Ramos (cell line): ENCODE data around the gene USP1.

Experiments
- in situ Hi-C: fragments of 300-500 bp; cut with MboI; formaldehyde crosslinking; loops from one replicate; pipeline ENCODE4 v1.14.3; 2022; ENCODE audit warnings: low sequenced_read_pairs; ENCODE audit not compliant: unreplicated experiment

Gene USP1

DNA sequence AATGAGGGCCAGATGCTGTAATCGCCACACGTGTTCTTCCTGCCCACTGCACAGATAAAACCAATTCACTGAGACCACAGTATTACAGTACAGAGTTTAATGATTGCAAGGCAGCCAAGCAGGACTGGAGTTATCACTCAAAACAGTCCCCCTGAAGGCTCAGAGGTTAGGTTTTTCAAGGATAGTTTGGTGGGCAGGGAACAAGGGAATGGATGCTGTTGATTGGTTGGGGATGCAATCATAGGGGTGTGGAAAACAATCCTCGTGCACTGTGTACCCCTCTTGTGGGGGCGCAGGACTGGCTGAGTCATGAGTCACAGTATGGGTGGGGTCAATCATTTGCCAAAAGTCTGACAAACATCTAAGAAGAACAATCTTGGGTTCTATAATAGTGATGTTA lies 12.4 kb upstream of the USP1 start:
- in situ Hi-C loops = no loop called here

DNA sequence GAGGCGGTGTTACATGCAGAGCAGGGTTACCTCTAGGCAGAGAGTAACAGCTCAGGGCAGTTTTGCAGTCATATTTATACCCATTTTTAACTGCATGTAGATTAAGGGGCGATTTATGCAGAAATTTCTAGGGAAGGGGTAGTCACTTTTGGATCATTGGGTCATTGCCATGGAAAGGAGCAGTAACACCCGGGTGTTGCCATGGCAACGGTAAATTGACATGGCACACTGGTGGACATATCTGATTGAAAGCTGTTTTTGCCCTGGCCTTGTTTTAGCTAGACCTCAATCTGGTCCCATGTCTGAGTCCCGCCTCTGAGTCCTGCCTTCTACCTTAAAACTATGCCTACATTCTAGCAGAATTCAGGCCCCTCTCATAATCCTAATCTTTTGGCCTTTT lies 11.8 kb upstream of the USP1 start:
- in situ Hi-C loops = no loop called here

DNA sequence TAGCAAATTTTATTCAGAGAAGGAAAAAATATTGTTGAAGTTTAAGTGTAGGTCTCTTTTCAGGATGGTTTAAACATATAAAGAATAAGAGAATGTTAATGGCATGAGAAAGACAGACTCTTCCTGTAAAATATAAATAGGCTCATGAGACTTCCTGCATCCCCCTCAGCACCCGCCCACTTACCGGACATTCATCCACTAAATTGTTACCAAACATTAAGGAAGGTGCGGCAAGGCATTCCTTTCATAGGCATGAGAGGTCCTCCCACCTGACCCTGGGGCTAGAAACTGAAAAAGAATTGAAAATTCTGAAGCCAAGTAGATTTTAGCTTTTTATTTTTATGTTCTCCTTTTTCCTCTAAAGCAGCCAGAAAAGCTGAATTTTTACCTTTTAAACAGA lies 10.6 kb upstream of the USP1 start:
- in situ Hi-C loops = no loop called here

DNA sequence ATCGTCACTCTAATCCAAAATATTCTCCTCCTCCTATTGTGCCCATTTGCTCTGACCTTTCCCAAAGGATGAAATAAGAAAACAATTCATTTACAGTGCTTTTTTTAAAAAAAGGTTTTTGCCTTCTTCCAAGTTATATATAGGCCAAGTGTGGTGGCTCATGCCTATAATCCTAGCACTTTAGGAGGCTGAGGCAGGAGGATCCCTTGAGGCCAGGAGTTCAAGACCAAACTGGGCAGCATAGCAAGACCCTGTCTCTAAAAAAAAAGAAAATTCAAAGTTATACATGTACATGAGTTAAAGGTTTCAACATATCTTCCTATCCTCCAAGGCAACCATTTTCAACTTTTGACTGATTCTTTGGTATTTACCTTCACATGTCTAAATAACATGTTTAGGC lies 10.1 kb upstream of the USP1 start:
- in situ Hi-C loops = no loop called here

DNA sequence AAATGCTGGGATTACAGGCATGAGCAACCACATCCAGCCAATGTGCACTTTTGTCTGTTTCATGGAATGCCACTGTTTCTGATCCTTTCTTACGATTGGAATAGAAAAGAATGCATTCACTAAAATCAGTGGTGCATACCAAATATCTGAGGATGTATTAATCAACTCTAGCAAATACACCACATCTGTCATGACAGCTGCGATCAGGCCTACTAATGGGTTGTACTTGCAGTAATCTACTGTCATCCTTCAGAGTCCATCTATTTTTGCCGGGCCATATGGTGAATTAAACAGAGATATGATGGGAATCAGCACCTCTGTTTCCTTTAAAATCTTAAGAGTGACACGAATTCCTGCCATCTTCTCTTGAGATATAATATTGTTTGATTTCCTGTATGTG lies 8.5 kb upstream of the USP1 start:
- in situ Hi-C loops = no loop called here

DNA sequence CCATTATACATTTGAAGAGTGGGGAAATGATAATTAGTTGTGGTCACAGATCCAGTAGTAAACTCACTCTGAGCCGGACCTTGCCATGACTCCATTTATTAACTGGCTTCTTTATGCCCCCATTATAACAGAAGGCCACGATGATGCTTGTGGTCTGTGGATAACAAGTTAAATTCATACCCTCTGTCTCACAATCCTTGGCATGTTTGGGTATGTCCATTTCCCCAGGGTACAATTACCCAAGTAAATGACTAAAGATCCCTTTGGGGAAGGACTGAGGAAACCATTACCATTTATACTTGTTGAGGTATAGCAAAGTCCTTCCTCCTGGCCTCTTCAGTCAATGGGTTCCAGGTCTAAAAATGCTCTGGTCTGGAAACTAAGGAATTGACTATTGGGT lies 7.3 kb upstream of the USP1 start:
- in situ Hi-C loops = no loop called here

DNA sequence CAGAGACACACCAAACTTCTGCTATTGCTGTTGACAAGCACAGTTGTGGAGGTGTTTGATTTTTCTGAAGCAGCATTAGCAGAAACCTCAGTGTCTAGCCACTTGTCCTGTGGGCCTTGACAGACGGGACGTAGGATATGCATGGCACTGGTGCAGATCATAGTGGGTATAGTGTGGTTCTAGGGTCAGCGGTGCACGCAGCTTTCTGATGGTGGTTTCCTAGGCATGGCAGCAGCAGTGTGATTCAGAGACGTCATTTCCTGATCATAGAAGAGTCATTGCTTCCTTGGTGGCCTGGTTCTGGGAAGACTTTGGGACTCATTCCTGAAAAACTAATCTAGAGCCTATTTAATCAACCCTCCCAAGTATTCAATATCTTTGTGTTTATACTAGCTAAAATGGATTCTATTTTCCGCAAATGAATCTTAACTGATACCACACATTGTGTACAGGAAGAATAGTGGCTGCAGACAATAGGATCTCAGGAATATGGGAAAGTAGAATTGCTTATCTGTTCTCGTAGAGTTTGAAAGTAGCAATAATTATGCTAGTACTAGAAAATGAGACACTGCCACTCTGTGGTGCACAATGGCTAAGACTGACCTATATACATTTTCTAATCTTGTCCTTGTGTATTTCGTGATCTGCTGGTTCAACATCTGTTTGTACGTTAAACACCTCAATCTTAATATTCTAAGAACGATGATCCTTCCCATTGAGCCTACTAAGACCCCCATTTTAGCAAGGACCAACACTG lies 2.8 kb upstream of the USP1 start:
- in situ Hi-C loops = no loop called here

DNA sequence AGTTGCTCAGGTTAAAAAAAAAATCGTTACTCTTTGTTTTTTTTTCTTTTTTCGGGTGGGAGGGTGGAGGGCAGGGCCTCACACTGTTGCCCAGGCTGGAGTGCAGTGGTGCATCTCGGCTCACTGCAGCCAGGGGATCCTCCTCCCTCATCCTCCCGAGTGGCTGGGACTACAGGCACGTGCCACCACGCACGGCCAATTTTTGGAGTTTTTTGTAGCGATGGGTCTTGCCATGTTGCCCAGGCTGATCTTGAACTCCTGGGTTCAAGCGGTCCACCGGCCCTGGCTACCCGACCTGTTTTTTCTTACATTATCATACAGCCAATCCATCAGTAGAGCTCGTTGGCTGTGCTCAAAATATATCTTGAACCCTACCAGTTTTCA lies 2.2 kb upstream of the USP1 start:
- in situ Hi-C loops = no loop called here

DNA sequence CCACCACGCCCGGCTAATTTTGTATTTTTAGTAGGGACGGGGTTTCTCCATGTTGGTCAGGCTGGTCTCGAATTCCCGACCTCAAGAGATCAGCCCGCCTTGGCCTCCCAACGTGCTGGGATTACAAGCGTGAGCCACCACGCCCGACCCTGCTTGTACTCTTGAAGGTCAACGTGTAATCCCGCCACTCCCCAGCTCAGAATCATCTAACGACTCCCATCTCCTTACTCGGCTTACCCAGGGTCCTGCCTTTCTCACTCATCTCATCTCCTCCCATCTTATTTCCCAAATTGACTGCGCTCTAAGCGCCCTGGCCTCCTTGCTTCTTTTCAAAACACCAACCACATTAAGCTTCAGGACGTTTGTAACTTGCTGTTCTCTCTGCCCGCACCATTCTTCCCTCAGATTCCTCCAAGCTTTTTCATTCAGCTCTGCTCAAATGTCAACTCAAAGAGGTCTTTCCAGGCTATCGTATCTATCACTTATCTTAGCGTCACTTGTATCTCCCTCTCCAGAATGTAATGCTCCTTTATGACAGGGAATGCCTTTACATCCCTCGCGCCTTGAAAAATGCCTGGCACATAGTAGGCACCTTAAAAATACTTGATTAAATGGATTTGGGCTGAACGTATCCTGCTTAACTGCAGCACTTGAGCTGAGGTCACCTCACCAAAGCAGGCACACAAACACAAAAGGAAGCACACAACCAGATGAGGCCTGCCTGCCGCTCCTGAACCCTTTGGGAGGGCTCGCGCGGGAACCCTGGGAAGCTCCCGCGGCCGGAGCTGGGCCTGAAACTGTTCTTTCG lies 1.4 kb upstream of the USP1 start:
- in situ Hi-C loops = no loop called here

DNA sequence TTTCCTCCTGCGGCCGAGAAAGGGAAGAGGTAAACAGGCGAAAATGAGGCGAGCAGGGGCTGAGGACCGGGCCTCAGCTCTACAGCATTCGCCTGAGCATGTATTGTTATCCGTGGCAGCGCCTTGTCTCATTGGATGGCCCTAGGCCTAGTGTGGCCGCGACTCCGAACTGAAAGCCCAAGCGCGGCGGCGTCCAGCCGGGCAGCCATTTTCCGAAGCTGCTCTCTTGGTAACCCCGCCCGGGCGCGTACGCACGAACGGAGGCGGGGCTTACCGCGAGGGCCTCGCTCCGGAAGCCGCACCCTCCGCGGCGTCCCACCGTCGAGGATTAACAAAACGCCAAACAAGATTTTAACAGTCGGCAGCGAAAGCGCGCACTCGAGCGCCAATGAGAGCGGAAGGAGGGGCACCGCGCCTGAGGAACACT lies 797 bp upstream of the USP1 start:
- in situ Hi-C loops = no loop called here

DNA sequence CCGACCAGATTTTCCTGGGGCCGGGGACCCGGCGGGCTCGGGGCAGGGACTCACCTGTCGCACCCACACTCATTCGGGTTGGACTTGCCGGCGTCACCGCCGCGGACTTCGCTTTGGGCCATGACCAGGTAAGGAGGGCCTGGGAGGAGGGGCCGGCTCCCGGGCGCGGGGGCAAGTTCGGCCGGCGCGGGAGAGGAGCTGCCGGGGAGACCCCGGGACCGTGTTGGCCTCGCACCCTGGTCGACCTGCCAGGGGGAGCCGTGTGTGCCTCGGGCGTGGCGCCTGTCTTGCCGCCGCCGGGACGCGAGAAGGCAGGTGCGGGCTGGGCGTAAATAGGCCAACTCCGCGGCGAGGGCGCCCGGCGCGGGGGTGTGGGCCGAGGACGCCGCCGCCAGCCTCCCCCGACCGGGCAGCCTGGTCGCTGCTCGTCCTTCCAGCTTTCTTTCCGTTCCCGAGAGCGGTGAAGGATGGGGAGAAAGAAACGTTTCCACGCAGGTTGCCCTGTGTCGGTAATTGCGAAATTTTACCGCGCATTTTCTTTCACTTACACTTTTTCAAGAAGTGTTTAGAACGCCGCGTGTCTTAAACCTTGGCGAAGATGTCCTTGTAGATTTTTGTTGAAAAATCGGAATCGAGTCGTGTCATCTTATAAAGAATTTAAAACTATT lies 558 bp downstream of the USP1 start:
- in situ Hi-C loops = no loop called here

DNA sequence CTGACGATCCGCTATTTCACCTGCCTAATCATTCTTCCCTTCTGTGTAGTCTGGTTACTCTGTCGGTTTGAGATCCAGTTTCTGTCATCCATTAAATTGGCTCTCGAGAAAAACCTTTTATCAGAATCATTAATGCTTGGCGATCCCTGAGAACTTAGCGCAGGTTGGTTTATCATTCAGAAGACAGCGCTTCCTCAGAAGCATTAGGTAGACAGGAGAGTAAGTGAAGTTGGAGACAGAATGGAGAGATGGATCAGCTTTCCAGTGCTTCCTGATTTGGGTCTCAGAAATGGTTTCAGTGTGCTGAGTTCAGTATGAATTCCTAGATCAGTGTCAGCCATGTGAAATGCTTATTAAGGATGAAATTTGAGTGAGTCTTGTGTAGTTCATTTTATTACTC lies 1.3 kb downstream of the USP1 start:
- in situ Hi-C loops = no loop called here

DNA sequence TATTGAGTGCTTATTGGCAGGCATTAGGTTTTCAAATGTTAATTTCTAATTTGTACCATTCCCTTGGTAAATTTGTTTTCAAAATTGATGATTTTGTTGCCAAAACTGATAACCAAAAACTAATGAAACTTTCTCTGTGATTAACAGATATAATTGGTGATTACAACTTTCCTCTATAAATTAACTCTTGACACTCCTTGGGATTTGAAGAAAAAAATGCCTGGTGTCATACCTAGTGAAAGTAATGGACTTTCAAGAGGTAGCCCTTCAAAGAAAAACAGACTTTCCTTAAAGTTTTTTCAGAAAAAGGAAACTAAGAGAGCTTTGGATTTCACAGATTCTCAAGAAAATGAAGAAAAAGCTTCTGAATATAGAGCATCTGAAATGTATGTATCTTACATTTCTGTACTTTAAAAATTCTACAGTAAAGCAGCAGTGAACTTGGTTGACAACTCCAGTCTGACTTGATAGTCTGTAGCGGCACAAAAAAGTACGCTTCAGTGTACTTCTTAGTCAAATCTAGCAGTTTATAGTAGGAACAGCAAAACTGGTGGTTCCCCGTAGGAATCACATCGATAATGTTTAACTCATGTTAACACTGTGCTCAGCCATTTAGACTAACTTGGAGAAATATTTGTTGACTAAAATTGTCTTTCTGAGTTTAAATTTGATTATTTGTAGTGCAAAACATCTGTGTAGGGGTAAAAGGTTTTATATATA lies 3.0 kb downstream of the USP1 start:
- in situ Hi-C loops = no loop called here

DNA sequence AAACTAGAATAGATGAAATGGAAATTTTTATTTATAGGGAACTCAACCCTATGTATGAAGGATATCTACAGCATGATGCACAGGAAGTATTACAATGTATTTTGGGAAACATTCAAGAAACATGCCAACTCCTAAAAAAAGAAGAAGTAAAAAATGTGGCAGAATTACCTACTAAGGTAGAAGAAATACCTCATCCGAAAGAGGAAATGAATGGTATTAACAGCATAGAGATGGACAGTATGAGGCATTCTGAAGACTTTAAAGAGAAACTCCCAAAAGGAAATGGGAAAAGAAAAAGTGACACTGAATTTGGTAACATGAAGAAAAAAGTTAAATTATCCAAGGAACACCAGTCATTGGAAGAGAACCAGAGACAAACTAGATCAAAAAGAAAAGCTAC lies 7.9 kb downstream of the USP1 start:
- in situ Hi-C loops = no loop called here

DNA sequence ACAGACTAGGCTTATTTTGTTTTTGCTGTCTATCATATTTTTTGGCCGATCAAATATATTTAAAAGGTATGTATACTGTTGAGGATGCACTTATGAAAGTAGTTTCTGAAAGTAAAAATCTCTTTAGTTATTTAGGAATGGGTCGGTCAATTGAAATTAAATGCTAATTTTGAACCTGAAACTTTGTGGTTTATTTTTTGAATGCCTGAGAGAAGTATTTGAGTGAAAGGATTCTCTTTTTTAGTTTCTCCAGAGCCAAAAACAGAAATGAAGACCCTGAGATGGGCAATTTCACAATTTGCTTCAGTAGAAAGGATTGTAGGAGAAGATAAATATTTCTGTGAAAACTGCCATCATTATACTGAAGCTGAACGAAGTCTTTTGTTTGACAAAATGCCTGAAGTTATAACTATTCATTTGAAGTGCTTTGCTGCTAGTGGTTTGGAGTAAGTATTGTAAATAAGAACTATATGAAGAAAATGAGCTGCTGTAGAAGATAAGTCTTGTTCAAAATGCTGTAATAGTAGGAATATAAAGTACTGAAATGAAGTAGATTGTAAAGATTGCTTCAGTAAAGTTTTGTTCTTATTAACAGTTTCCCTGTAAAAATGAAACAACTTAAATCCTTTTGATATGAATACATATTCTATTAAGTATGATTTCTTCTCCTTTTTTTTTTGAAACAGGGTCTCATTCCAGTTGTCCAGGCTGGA lies 11.5 kb downstream of the USP1 start:
- in situ Hi-C loops = no loop called here

DNA sequence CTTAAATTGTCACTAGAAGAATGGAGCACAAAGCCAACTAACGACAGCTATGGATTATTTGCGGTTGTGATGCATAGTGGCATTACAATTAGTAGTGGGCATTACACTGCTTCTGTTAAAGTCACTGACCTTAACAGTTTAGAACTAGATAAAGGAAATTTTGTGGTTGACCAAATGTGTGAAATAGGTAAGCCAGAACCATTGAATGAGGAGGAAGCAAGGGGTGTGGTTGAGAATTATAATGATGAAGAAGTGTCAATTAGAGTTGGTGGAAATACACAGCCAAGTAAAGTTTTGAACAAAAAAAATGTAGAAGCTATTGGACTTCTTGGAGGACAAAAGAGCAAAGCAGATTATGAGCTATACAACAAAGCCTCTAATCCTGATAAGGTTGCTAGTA lies 13.5 kb downstream of the USP1 start:
- in situ Hi-C loops = no loop called here

DNA sequence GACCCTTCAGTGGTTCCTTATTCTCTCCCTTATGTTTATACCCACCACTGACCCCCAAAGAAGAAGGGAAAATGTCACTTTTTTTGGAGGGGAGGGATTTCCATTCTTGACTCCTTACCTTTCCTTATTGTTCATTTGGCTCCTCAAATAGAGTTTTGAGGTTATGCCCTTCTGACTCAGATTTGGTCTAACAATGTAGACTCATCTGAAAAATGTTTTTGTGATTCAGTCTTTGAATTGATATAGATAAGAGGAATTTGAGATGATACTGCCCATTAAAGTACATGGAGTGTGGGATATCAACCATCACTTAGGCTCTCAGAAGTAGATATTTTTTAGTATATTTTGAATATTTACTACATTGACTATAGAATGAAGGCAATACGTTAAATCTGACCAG lies 16.1 kb downstream of the USP1 start:
- in situ Hi-C loops = no loop called here

DNA sequence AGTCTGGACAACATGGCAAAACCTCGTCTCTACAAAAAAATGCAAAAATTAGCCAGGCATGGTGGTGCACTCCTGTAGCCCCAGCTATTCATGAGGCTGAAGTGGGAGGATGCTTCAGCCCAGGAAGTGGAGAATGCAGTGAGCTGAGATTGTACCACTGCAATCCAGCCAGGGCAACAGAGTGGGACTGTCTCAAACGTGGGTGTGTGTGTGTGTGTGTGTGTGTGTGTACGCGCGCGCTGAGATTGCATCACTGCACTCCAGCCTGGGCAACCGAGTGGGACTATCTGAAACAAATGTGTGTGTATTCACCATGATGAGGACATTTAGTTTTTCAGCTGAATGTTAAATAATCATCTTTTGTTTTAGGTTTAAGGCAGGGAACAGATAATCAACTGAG lies 21.1 kb downstream of the USP1 start:
- in situ Hi-C loops = no loop called here

DNA sequence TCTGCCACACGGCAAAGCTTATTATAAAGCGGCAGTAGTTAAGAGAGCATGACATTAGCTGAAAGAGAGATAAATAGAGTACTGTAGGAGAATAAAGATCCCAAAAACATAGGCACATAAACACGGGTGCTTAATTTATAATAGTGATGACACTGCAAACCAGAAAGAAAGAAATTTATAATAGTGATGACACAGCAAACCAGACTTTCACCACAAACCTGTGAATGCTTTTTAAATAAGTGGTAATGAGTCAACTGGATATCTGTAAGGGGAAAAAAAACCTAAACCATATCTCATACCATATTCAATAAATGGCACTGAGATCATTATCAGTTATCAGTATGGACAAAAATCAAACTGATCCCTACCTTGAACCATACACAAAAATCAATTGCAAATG lies 25.5 kb downstream of the USP1 start:
- in situ Hi-C loops = no loop called here

DNA sequence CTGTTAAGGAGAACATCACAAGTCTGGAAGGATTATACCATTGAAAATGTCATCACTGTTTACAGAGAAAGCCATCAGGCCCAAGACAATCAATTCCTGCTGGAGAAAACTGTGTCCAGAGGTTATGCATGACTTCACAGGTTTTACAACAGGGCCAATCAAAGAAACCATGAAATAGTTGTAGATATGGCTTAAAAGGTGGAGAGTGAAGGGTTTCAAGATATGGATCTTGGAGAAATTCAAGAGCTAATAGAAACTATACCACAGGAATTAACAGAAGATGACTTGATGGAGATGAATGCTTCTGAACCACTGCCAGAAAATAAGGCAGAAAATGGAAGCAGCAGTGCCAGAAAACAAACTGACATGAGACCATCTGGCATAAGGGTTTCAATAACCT lies 30.2 kb downstream of the USP1 start:
- in situ Hi-C loops = no loop called here
